VCaP (cell line): Measurements from ENCODE around the gene RNF26.

ENCODE experiments used
- H3K27ac ChIP-seq: fragments of 450-650 bp; 2 replicates; pipeline ENCODE4 v1.5.1; 2017
- CTCF ChIP-seq: fragments of 450-650 bp; conservative IDR thresholded peaks from 2 replicates; pipeline ENCODE4 v1.5.1; 2017; ENCODE audit warnings: mild to moderate bottlenecking, moderate library complexity

Gene RNF26

GRCh38 chr11:119343726-119344125 lies 9.4 kb downstream of the RNF26 start:
- H3K27ac ChIP-seq, result no peak overlapping the region
- no peak for TF ChIP-seq CTCF

DNA sequence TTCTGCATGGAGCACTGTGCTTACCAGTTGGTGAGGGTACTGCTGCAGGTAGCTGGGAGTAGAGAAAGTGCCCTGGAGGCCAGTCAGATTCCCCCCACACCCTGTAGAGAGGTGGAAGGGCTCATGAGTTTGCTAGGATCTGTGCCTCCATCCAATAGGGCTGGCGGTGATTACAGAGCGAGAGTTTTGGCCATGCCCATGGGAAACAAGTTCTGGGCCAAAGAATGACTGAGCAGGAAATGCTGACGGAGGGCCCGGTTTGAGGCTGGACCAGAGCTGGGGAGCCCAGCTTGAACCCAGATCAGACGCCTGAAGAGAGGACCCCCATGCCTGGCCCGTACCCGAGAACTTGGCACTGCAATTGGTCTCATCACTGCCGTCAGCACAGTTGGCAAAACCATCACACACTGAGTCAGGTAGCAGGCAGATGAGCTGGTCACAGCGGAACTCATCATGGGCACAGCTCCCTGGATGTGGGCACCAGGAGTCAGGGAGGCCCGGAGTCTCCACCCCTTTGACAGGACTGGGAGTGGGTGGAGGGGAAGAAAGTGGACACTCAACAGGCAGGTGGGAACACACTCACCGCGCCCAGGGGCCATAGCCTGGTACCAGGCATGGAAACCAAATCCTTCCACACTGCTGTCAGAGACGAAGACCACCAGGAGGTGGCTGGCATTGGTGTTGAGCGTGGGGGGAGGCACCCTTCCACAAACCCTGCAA lies 10.1 kb downstream of the RNF26 start:
- H3K27ac ChIP-seq, result no peak overlapping the region
- no peak for TF ChIP-seq CTCF

GRCh38 chr11:119345685-119346084 lies 11.4 kb downstream of the RNF26 start:
- no peak for TF ChIP-seq CTCF
- H3K27ac ChIP-seq, result no peak overlapping the region

GRCh38 chr11:119346605-119347004 lies 12.3 kb downstream of the RNF26 start, which contains the start of gene MFRP:
TSS of gene MFRP (minus strand) at chr11:119346705. CDS start at chr11:119346513, 192 bp downstream.
- TF ChIP-seq CTCF, result no peak
- H3K27ac ChIP-seq, result no peak within 1 kb of the TSS

DNA sequence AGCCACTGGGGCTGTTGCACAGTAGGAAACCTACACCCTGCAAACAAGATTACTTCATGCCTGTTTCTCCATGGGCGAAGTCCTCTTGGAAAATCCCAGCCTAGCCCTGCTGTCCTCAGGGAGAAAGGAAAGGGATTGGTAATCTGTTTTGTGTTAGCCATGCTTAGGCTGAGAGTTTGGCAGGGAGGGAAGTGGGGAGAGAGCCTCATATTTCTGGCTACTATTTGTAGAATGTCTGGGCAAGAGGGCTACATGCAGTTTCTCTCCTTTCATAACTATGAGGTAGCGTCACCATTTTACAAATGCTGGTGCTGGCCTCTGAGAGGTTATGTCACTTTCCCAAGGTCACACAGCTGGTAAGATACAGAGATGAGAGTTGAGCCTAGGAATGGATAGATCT lies 12.9 kb downstream of the RNF26 start:
- no peak overlapping the region for H3K27ac ChIP-seq
- no peak for TF ChIP-seq CTCF

GRCh38 chr11:119347940-119348605 lies 13.7 kb downstream of the RNF26 start:
- no peak for TF ChIP-seq CTCF
- no peak overlapping the region for H3K27ac ChIP-seq

DNA sequence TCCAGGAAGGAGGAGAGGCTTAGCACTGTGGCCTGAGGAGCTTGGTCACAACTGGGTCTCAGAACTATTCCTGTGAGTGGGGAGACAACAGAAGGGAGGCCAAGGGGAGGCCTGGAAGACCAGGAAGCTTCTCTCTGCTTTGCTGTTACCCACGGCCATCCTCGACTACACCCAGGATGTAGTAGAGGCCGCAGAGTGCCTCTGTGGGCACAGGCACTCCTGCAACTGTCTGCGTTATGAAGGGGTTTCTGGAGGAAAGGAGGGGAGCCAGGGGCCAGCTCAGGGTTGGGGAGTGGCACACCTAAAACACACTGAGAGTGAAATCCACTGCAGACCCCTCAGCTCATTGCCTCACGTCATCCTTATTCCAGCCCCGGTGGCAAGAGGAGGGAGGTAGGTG lies 16.0 kb downstream of the RNF26 start:
- H3K27ac ChIP-seq, result no peak overlapping the region
- no peak for TF ChIP-seq CTCF
